ENCODE measurements around the gene LGALS1. TPM values are rescaled to one million over a fixed set of nuclear protein-coding genes. Genes with fewer than 3 reads are reported as not detected.

Gene LGALS1
- total RNA-seq, 1 experiment from 2014 or later, result 32.8 TPM

GRCh38 chr22:37629928-37630327 is 45.5 kb upstream of the LGALS1 start:
- Histone ChIP-seq H4K5ac (ENCODE audit: insufficient read length, low read depth, low read length) (no peak overlapping the region), H4K20me1 (ENCODE audit: control insufficient read depth, insufficient read depth, insufficient read length) (no peaks in the 10 kb centered on the region), H2BK20ac (ENCODE audit: low read depth, low read length, poor library complexity, severe bottlenecking) (no peak overlapping the region), H3K14ac (ENCODE audit: insufficient read depth, low read length) (no peak overlapping the region; the same call in 1 of the 2 replicates), H3K4ac (ENCODE audit: low read depth, low read length) (no peak overlapping the region), H2AK5ac (ENCODE audit: insufficient read length, low read length) (no peak overlapping the region), H2BK120ac (ENCODE audit: low read depth, low read length, poor library complexity, severe bottlenecking) (no peak overlapping the region), H3K79me2 (ENCODE audit: insufficient read depth, low read length) (no peaks in the 10 kb centered on the region), H2BK5ac (ENCODE audit: insufficient read length, low read length) (no peak overlapping the region), H2BK15ac (ENCODE audit: low read depth, low read length) (no peak overlapping the region), H3K79me1 (ENCODE audit: insufficient read depth, low read depth, low read length, poor library complexity, severe bottlenecking) (no peaks in the 10 kb centered on the region), H2BK12ac (ENCODE audit: insufficient read length, low read depth, low read length) (no peak overlapping the region), H3K27me3 (ENCODE audit: insufficient read depth, low read length) (no peaks in the 10 kb centered on the region), H3T11ph (ENCODE audit: low read length) (no peak overlapping the region), H3K9ac (ENCODE audit: extremely low read depth, insufficient read length, low read length) (no peak overlapping the region), H3K18ac (ENCODE audit: insufficient read length, low read depth, low read length) (no peak overlapping the region), H3K23ac (ENCODE audit: insufficient read length, low read depth, low read length) (no peak overlapping the region), H3K56ac (ENCODE audit: insufficient read length, low read depth, low read length) (no peak overlapping the region), H4K8ac (replicated peaks; ENCODE audit: insufficient read length, low read depth, low read length) (no peak overlapping the region), H4K91ac (ENCODE audit: insufficient read length, low read depth, low read length) (no peak overlapping the region), H3K27ac (ENCODE audit: insufficient read length, low read depth, low read length) (no peak overlapping the region), H2AFZ (ENCODE audit: low read length) (no peak overlapping the region), H3K9me3 (ENCODE audit: control insufficient read depth, low read depth, low read length) (no peaks in the 10 kb centered on the region), H3K4me1 (ENCODE audit: insufficient read depth, low read length) (peaks cover 2% of the 10 kb centered on the region; the same call in 1 of the 2 replicates), H3K4me2 (ENCODE audit: insufficient read depth, insufficient read length, low read length) (no peak overlapping the region), H3K23me2 (ENCODE audit: insufficient read length, low read depth, low read length, poor library complexity, severe bottlenecking) (no peaks in the 10 kb centered on the region)
- DNase-seq, result no peak
- WGBS (ENCODE audit: extremely low coverage, insufficient read length, low lambda C conversion rate), result no CpG with 5 or more reads among the region's 10 CpGs
- Mint-ChIP-seq H3K4me1 (peaks cover 16 to 20% of the 10 kb centered on the region in 2 experiments), H3K27me3 (ENCODE audit: low read depth) (no peaks in the 10 kb centered on the region), H3K9me3 (no peaks in the 10 kb centered on the region), H3K27ac (no peak overlapping the region), H3K4me3 (no peak overlapping the region), H3K36me3 (ENCODE audit: insufficient read depth in 1 of 3, low read depth in 3 of 3) (peaks cover 0 to 21% (median 17%) of the 10 kb centered on the region in 3 experiments; a peak in 5 of 7 replicates)
- no peak for TF ChIP-seq CTCF (conservative IDR thresholded peaks at IDR 0.05)
